ENCODE results near the gene SMOC1. TPM values are rescaled to one million over a fixed set of nuclear protein-coding genes. Genes with fewer than 3 reads are reported as not detected.

Gene SMOC1
- total RNA-seq, 1 experiment from 2014 or later: 0.68 TPM

DNA sequence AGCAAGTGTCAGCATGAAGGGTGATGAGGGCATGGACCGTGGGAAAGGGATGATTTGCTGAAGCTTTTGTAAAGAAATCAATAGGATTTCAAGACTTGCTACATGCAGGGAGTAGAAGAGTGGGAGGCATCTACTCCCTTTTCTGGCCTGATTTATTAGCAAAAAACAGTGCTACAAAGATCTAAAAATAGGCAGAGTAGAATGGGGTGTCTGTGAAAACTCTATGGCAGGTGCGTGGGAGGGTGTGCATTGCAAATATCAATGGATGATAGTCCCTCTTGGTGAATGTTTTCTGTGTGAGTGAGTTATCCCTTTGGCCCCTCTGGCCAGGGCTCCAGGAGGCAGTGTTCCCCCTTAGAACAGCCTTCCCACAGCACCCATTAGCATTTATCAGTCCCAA is 139.0 kb downstream of the SMOC1 start:
- H3K23me2 ChIP-seq (ENCODE audit: insufficient read length, low read depth, low read length, poor library complexity, severe bottlenecking): no peaks in the 10 kb centered on the region
- Mint-ChIP-seq H3K9me3 (no peaks in the 10 kb centered on the region), H3K27me3 (ENCODE audit: low read depth) (peaks cover 1% of the 10 kb centered on the region), H3K4me1 (peaks cover 13 to 17% of the 10 kb centered on the region in 2 experiments), H3K36me3 (ENCODE audit: insufficient read depth in 1 of 3, low read depth in 3 of 3) (no peaks in the 10 kb centered on the region), H3K4me3 (no peak overlapping the region), H3K27ac (no peak overlapping the region)
- H4K20me1 ChIP-seq (ENCODE audit: control insufficient read depth, insufficient read depth, insufficient read length): no peaks in the 10 kb centered on the region
- H3K14ac ChIP-seq (ENCODE audit: insufficient read depth, low read length): no peak overlapping the region
- DNase-seq: no peak
- no peak overlapping the region for H2BK12ac ChIP-seq (ENCODE audit: insufficient read length, low read depth, low read length)
- H3K79me2 ChIP-seq (ENCODE audit: insufficient read depth, low read length): no peaks in the 10 kb centered on the region
- no peak overlapping the region for H3K4ac ChIP-seq (ENCODE audit: low read depth, low read length)
- H3K4me1 ChIP-seq (ENCODE audit: insufficient read depth, low read length): no peaks in the 10 kb centered on the region
- no peak overlapping the region for H2BK15ac ChIP-seq (ENCODE audit: low read depth, low read length)
- H3K23ac ChIP-seq (ENCODE audit: insufficient read length, low read depth, low read length): no peak overlapping the region
- no peak overlapping the region for H3K18ac ChIP-seq (ENCODE audit: insufficient read length, low read depth, low read length)
- H3K9ac ChIP-seq (ENCODE audit: extremely low read depth, insufficient read length, low read length): no peak overlapping the region
- no peak overlapping the region for H4K5ac ChIP-seq (ENCODE audit: insufficient read length, low read depth, low read length)
- H3K27me3 ChIP-seq (ENCODE audit: insufficient read depth, low read length): no peaks in the 10 kb centered on the region
- H3K56ac ChIP-seq (ENCODE audit: insufficient read length, low read depth, low read length): no peak overlapping the region
- H4K8ac ChIP-seq (replicated peaks; ENCODE audit: insufficient read length, low read depth, low read length): no peak overlapping the region
- H2AK5ac ChIP-seq (ENCODE audit: insufficient read length, low read length): no peak overlapping the region
- H3K27ac ChIP-seq (ENCODE audit: insufficient read length, low read depth, low read length): no peak overlapping the region
- no peaks in the 10 kb centered on the region for H3K79me1 ChIP-seq (ENCODE audit: insufficient read depth, low read depth, low read length, poor library complexity, severe bottlenecking)
- H2BK120ac ChIP-seq (ENCODE audit: low read depth, low read length, poor library complexity, severe bottlenecking): no peak overlapping the region
- H2AFZ ChIP-seq (ENCODE audit: low read length): no peak overlapping the region
- H3K4me2 ChIP-seq (ENCODE audit: insufficient read depth, insufficient read length, low read length): no peak overlapping the region
- TF ChIP-seq CTCF (conservative IDR thresholded peaks at IDR 0.05): no peak
- WGBS (ENCODE audit: extremely low coverage, insufficient read length, low lambda C conversion rate): no CpG with 5 or more reads among the region's 2 CpGs
- no peak overlapping the region for H4K91ac ChIP-seq (ENCODE audit: insufficient read length, low read depth, low read length)
- no peak overlapping the region for H3T11ph ChIP-seq (ENCODE audit: low read length)
- no peaks in the 10 kb centered on the region for H3K9me3 ChIP-seq (ENCODE audit: control insufficient read depth, low read depth, low read length)
- H2BK5ac ChIP-seq (ENCODE audit: insufficient read length, low read length): no peak overlapping the region
- H2BK20ac ChIP-seq (ENCODE audit: low read depth, low read length, poor library complexity, severe bottlenecking): no peak overlapping the region

Measured in H9 (cell line).